OCI-LY7 (cell line): ENCODE measurements around the gene ATP2A3. TPM values are rescaled to one million over a fixed set of nuclear protein-coding genes. Genes with fewer than 3 reads are reported as not detected.

Source experiments
- BruUV-seq: library from RNA; stranded (reverse); fragments of 400-500 nt; replicated peaks from 2 replicates; lab custom pipeline; 2021; lab: Mats Ljungman, UMichigan
- CTCF ChIA-PET: fragments of 300-600 bp; sonication (Branson Sonifier 250); formaldehyde crosslinking; loops from one replicate; lab custom pipeline; 2022; ENCODE audit warnings: antibody characterized with exemption; ENCODE audit not compliant: unreplicated experiment; lab: Charles Lee
- POLR2A ChIA-PET: fragments of 300-600 bp; sonication (Branson Sonifier 250); formaldehyde crosslinking; loops from one replicate; lab custom pipeline; 2022; ENCODE audit warnings: antibody characterized with exemption; lab: Charles Lee
- DNase-seq: peaks from one replicate; pipeline ENCODE4 v3.0.0-alpha.2; 2015; ENCODE audit warnings: low spot score
- H2AFZ ChIP-seq: fragments of 200-600 bp; sonication (generic), shearing (Covaris generic); 2 replicates; pipeline ENCODE4 v1.6.1; 2014; ENCODE audit warnings: mild to moderate bottlenecking, antibody characterized with exemption, low read length, moderate library complexity
- H3K27ac ChIP-seq: fragments of 200-600 bp; sonication (generic); 2 replicates; pipeline ENCODE4 v1.5.1; 2014; ENCODE audit warnings: mixed run types, low read depth, mild to moderate bottlenecking, moderate library complexity, low read length, inconsistent platforms; ENCODE audit not compliant: poor library complexity, severe bottlenecking
- H3K36me3 ChIP-seq: fragments of 200-600 bp; sonication (generic); 2 replicates; pipeline ENCODE4 v1.6.1; 2014; ENCODE audit warnings: mild to moderate bottlenecking, antibody characterized with exemption, low read length, moderate library complexity, mixed read lengths; ENCODE audit not compliant: insufficient read depth
- H3K4me1 ChIP-seq: fragments of 200-600 bp; sonication (generic); 2 replicates; pipeline ENCODE4 v1.5.1; 2014; ENCODE audit warnings: mild to moderate bottlenecking, low read length; ENCODE audit not compliant: insufficient read depth, poor library complexity, severe bottlenecking
- H3K4me2 ChIP-seq: fragments of 200-600 bp; sonication (generic); 2 replicates; pipeline ENCODE4 v1.6.1; 2014; ENCODE audit warnings: mild to moderate bottlenecking, low read length
- H3K4me3 ChIP-seq: fragments of 200-600 bp; sonication (generic); 2 replicates; pipeline ENCODE4 v1.5.1; 2014; ENCODE audit warnings: mild to moderate bottlenecking, low read depth, low read length; ENCODE audit not compliant: poor library complexity, severe bottlenecking
- H3K79me2 ChIP-seq: fragments of 200-600 bp; sonication (generic); 2 replicates; pipeline ENCODE4 v1.6.1; 2016; ENCODE audit warnings: low read depth, mild to moderate bottlenecking, low read length, moderate library complexity, mixed read lengths; ENCODE audit not compliant: insufficient read depth
- H3K9me2 ChIP-seq: fragments of 200-600 bp; sonication (generic); 2 replicates; pipeline ENCODE4 v1.6.1; 2016; ENCODE audit warnings: mild to moderate bottlenecking, low read length, mixed read lengths; ENCODE audit not compliant: insufficient read depth
- H3K9me3 ChIP-seq: fragments of 200-600 bp; sonication (generic); 2 replicates; pipeline ENCODE4 v1.6.1; 2014; ENCODE audit warnings: mild to moderate bottlenecking, mixed run types, low read length, mixed read lengths
- H4K20me1 ChIP-seq: fragments of 200-600 bp; sonication (generic); 2 replicates; pipeline ENCODE4 v1.6.1; 2014; ENCODE audit warnings: mild to moderate bottlenecking, antibody characterized with exemption, low read length, moderate library complexity, mixed read lengths; ENCODE audit not compliant: insufficient read depth
- CTCF ChIP-seq: fragments of 200-600 bp; sonication (generic); conservative IDR thresholded peaks from 2 replicates; pipeline ENCODE4 v1.5.1; 2014; ENCODE audit warnings: mild to moderate bottlenecking, antibody characterized with exemption, low read length, moderate library complexity, mixed read lengths
- EZH2phosphoT487 ChIP-seq: fragments of 200-600 bp; sonication (generic); IDR thresholded peaks from 2 replicates; pipeline ENCODE4 v1.6.1; 2018; ENCODE audit warnings: low read depth, borderline replicate concordance, mild to moderate bottlenecking, mixed run types, antibody characterized with exemption, low read length, moderate library complexity, mixed read lengths
- intact Hi-C: fragments of 100-400 bp; cut with micrococcal nuclease; formaldehyde crosslinking; loops from one replicate; pipeline ENCODE4 v1.10.0; 2022; ENCODE audit not compliant: unreplicated experiment
- total RNA-seq, 2 experiments: library from RNA; depleted of rRNA in 1 of 2; stranded (reverse); fragments of >200 nt in 1 of 2; shearing (Covaris generic) in 1 of 2; gene quantifications; 2 replicates each; pipeline ENCODE4 v1.2.3, GENCODE V29; 2014 to 2022

Gene ATP2A3
- total RNA-seq, 2 experiments from 2014 or later: 108 to 353 TPM

GRCh38 chr17:3879186-3879585 is 85.1 kb downstream of the ATP2A3 start:
- TF ChIP-seq EZH2phosphoT487: no peak
- Histone ChIP-seq H2AFZ (no peak overlapping the region), H3K4me1 (peaks cover 10% of the 10 kb centered on the region), H3K27ac (no peak overlapping the region), H3K9me2 (no peaks in the 10 kb centered on the region), H3K4me2 (no peak overlapping the region), H3K9me3 (no peaks in the 10 kb centered on the region), H4K20me1 (no peaks in the 10 kb centered on the region), H3K4me3 (no peak overlapping the region), H3K79me2 (no peaks in the 10 kb centered on the region), H3K36me3 (no peaks in the 10 kb centered on the region)
- intact Hi-C loops: no loop called here
- no peak for DNase-seq
- BruUV-seq: no TSS peak
- CTCF ChIA-PET: no interaction called here
- POLR2A ChIA-PET: no interaction called here

- no peaks in the 10 kb centered on the region for H3K9me3 ChIP-seq
- no peak overlapping the region for H3K4me2 ChIP-seq
- no peaks in the 10 kb centered on the region for H3K9me2 ChIP-seq
- no peak overlapping the region for H3K4me3 ChIP-seq
- no peak overlapping the region for H2AFZ ChIP-seq
- H3K4me1 ChIP-seq: peaks cover under 1% of the 10 kb centered on the region
- no peaks in the 10 kb centered on the region for H3K36me3 ChIP-seq
- no peaks in the 10 kb centered on the region for H3K79me2 ChIP-seq
- CTCF ChIA-PET: no interaction called here
- no peak for DNase-seq
- H3K27ac ChIP-seq: no peak overlapping the region
- TF ChIP-seq CTCF (no peak), EZH2phosphoT487 (no peak)
- BruUV-seq: no TSS peak
- intact Hi-C loops: no loop called here
- POLR2A ChIA-PET: no interaction called here
- no peaks in the 10 kb centered on the region for H4K20me1 ChIP-seq
These were observed 87.0 kb downstream of the ATP2A3 start for GRCh38 chr17:3877220-3877619.

- H4K20me1 ChIP-seq: no peaks in the 10 kb centered on the region
- TF ChIP-seq CTCF (no peak), EZH2phosphoT487 (no peak)
- no peaks in the 10 kb centered on the region for H3K9me2 ChIP-seq
- no peaks in the 10 kb centered on the region for H3K4me1 ChIP-seq
- no peak overlapping the region for H3K27ac ChIP-seq
- intact Hi-C loops: no loop called here
- no peak overlapping the region for H2AFZ ChIP-seq
- H3K79me2 ChIP-seq: no peaks in the 10 kb centered on the region
- no peak for DNase-seq
- no TSS peak for BruUV-seq
- ChIA-PET CTCF (no interaction called here), POLR2A (interaction anchor here (0.9 kb wide), 1 partner anchor 27 kb away, joined by 3 read pairs; no protein-coding TSS in a partner anchor)
- H3K36me3 ChIP-seq: no peaks in the 10 kb centered on the region
- H3K9me3 ChIP-seq: no peaks in the 10 kb centered on the region
- no peak overlapping the region for H3K4me3 ChIP-seq
- H3K4me2 ChIP-seq: no peak overlapping the region
These were observed 88.9 kb downstream of the ATP2A3 start for GRCh38 chr17:3875317-3875716.

Other genes with a start within 250 kb of the ATP2A3 start
- gene HASPIN, start 240.5 kb downstream of the ATP2A3 start, total RNA-seq (2014; rRNA removed; shearing (Covaris generic)): 60.8 and 88.6 TPM in 2 replicates
- 66.2 and 71.3 TPM in 2 replicates for gene HASPIN, start 240.5 kb downstream of the ATP2A3 start, total RNA-seq (2022)
- 57.3 and 61.2 TPM in 2 replicates for gene ITGAE, start 163.2 kb downstream of the ATP2A3 start, total RNA-seq (2014; rRNA removed; shearing (Covaris generic))
- gene ITGAE, start 163.2 kb downstream of the ATP2A3 start, total RNA-seq (2022): 51.2 and 52.2 TPM in 2 replicates
- gene NCBP3, start 118.2 kb downstream of the ATP2A3 start, total RNA-seq (2014; rRNA removed; shearing (Covaris generic)): 24.5 and 56.5 TPM in 2 replicates
- gene NCBP3, start 118.2 kb downstream of the ATP2A3 start, total RNA-seq (2022): 45.7 and 47.8 TPM in 2 replicates
- gene CAMKK1, start 71.4 kb downstream of the ATP2A3 start, total RNA-seq (2014; rRNA removed; shearing (Covaris generic)): 2.6 and 2.7 TPM in 2 replicates
- 2.7 and 3.5 TPM in 2 replicates for gene CAMKK1, start 71.4 kb downstream of the ATP2A3 start, total RNA-seq (2022)
- gene P2RX1, start 48.0 kb downstream of the ATP2A3 start, total RNA-seq (2014; rRNA removed; shearing (Covaris generic)): 0.41 and 0.69 TPM in 2 replicates
- gene P2RX1, start 48.0 kb downstream of the ATP2A3 start, total RNA-seq (2022): 3.3 and 4.5 TPM in 2 replicates
- 25.3 and 35.4 TPM in 2 replicates for gene ZZEF1, start 178.6 kb upstream of the ATP2A3 start, total RNA-seq (2014; rRNA removed; shearing (Covaris generic))
- 51.5 and 54.9 TPM in 2 replicates for gene ZZEF1, start 178.6 kb upstream of the ATP2A3 start, total RNA-seq (2022)
- gene CYB5D2, start 178.8 kb upstream of the ATP2A3 start, total RNA-seq (2014; rRNA removed; shearing (Covaris generic)): 6.9 and 18.5 TPM in 2 replicates
- 16.7 and 17.2 TPM in 2 replicates for gene CYB5D2, start 178.8 kb upstream of the ATP2A3 start, total RNA-seq (2022)